Brain microvascular endothelial cell (primary cell): ENCODE measurements around the gene PHACTR2.

Source experiments
- DNase-seq: peaks from one replicate; pipeline ENCODE4 v3.0.0-alpha.2; 2020
- H3K27ac ChIP-seq: fragments of 250-450 bp; sonication (Bioruptor Pico); 2 replicates; pipeline ENCODE4 v1.5.1; 2020; ENCODE audit warnings: mild to moderate bottlenecking, moderate library complexity
- H3K27me3 ChIP-seq: fragments of 250-450 bp; sonication (Bioruptor Pico); replicated peaks from 2 replicates; pipeline ENCODE4 v1.5.1; 2020; ENCODE audit warnings: mild to moderate bottlenecking
- H3K36me3 ChIP-seq: fragments of 250-450 bp; sonication (Bioruptor Pico); replicated peaks from 2 replicates; pipeline ENCODE4 v1.5.1; 2020; ENCODE audit warnings: mild to moderate bottlenecking
- H3K4me3 ChIP-seq: 2 replicates; pipeline ENCODE4 v1.5.1; 2011; ENCODE audit warnings: low read depth, mild to moderate bottlenecking, control low read depth, low read length, moderate library complexity
- in situ Hi-C: cut with HindIII; loops from 2 replicates; pipeline ENCODE4 v1.10.0; 2017; ENCODE audit warnings: low sequenced_read_pairs, low pct_ligation_motif_present
- TF ChIP-seq, protein P1 (sequence below): IDR thresholded peaks from 2 replicates; pipeline ENCODE4 v1.5.1; 2011; ENCODE audit warnings: low read depth, mild to moderate bottlenecking, moderate library complexity, low read length, control low read depth, inconsistent platforms; ENCODE audit errors: missing control alignments

The PHACTR2 gene

DNA sequence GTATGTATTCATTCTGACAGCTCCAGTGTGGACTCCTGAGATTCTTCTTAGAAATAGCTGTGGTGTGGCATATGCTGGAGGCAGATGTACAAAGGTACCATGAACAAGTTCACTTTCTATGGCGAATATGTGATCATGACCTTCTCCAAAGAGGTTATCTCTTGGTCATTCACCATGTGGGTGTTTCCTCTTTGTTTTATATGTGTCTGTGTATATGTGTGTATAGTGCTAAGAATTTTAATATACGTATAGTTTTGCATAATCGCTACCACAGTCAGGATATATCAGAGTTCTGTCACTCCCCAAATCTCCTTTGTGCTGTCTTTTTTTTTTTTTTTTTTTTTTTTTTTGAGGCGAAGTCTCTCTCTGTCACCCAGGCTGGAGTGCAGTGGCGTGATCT lies 47.1 kb downstream of the PHACTR2 start:
- Histone ChIP-seq H3K4me3 (no peak overlapping the region), H3K27ac (no peak overlapping the region), H3K27me3 (no peaks in the 10 kb centered on the region), H3K36me3 (peaks cover 2% of the 10 kb centered on the region)
- in situ Hi-C loops: no loop called here
- no peak for DNase-seq
- TF ChIP-seq, protein P1, sequence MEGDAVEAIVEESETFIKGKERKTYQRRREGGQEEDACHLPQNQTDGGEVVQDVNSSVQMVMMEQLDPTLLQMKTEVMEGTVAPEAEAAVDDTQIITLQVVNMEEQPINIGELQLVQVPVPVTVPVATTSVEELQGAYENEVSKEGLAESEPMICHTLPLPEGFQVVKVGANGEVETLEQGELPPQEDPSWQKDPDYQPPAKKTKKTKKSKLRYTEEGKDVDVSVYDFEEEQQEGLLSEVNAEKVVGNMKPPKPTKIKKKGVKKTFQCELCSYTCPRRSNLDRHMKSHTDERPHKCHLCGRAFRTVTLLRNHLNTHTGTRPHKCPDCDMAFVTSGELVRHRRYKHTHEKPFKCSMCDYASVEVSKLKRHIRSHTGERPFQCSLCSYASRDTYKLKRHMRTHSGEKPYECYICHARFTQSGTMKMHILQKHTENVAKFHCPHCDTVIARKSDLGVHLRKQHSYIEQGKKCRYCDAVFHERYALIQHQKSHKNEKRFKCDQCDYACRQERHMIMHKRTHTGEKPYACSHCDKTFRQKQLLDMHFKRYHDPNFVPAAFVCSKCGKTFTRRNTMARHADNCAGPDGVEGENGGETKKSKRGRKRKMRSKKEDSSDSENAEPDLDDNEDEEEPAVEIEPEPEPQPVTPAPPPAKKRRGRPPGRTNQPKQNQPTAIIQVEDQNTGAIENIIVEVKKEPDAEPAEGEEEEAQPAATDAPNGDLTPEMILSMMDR: no peak

GRCh38 chr6:143726015-143726647 lies 48.4 kb downstream of the PHACTR2 start:
- no peak overlapping the region for H3K27ac ChIP-seq
- no peak for DNase-seq
- TF ChIP-seq, protein P1: no peak
- in situ Hi-C loops: no loop called here
- no peak overlapping the region for H3K4me3 ChIP-seq
- no peaks in the 10 kb centered on the region for H3K27me3 ChIP-seq
- peaks cover 2% of the 10 kb centered on the region for H3K36me3 ChIP-seq

- in situ Hi-C loops: no loop called here
- H3K27me3 ChIP-seq: no peaks in the 10 kb centered on the region
- peaks cover 2% of the 10 kb centered on the region for H3K36me3 ChIP-seq
- no peak overlapping the region for H3K27ac ChIP-seq
- no peak overlapping the region for H3K4me3 ChIP-seq
- DNase-seq: no peak
- TF ChIP-seq, protein P1: no peak
Measured at GRCh38 chr6:143727035-143727434, 49.3 kb downstream of the PHACTR2 start.

GRCh38 chr6:143731789-143732188 lies 54.0 kb downstream of the PHACTR2 start:
- TF ChIP-seq, protein P1: no peak

DNA sequence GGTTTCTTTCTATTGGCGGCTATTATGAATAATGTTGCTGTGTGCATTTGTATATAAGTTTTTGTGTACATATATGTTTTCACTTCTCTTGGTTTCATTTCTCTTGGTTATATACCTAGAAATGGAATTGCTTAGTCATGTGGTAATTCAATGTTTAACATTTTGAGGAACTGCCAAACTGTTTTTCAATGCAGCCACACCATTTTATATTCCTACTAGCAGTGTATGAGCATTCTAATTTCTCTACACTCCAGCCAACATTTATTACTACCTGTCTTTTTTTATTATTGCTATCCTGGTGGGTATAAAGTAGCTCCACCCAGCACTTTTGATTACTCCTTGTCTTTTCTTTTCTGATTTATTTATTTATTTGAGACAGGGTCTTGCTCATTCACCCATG lies 54.8 kb downstream of the PHACTR2 start:
- TF ChIP-seq, protein P1: no peak
- H3K4me3 ChIP-seq: no peak overlapping the region
- H3K36me3 ChIP-seq: no peaks in the 10 kb centered on the region
- no peak for DNase-seq
- no peaks in the 10 kb centered on the region for H3K27me3 ChIP-seq
- H3K27ac ChIP-seq: no peak overlapping the region
- in situ Hi-C loops: no loop called here

More at GRCh38 chr6:143731789-143732188, 54.0 kb downstream of the PHACTR2 start:
- Histone ChIP-seq H3K27me3 (no peaks in the 10 kb centered on the region), H3K4me3 (no peak overlapping the region), H3K36me3 (no peaks in the 10 kb centered on the region), H3K27ac (no peak overlapping the region)
- in situ Hi-C loops: no loop called here
- no peak for DNase-seq

DNA sequence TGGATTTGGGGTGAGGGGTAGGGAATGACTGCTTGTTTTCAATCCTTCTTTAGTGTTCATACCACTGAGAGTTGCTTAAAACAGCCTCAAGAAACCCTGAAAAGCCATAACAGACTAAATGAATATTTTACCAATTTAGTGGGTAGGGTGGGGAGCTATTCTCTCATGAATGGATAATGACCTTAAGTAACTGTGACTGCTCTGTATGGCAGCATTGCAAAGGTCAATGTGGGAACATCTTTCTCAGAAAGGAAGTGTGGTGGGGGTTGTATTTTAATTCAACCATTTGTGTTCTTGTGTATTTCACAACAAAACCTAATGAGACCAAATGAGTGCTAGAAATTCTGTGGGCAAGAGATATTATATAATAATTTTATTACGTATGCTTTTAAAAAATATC lies 55.7 kb downstream of the PHACTR2 start:
- Histone ChIP-seq H3K4me3 (no peak overlapping the region), H3K36me3 (no peaks in the 10 kb centered on the region), H3K27me3 (no peaks in the 10 kb centered on the region), H3K27ac (no peak overlapping the region)
- TF ChIP-seq, protein P1: no peak
- DNase-seq: no peak
- in situ Hi-C loops: no loop called here
